SK-N-SH (cell line): Measurements from ENCODE around the gene PTPRF. TPM values are rescaled to one million over a fixed set of nuclear protein-coding genes. Genes with fewer than 3 reads are reported as not detected.
A peak's percentile ranks its signal among the peaks of the same experiment; 100 is the strongest.

ENCODE experiments used
- CTCF ChIA-PET: fragments of 300-600, 350-600 bp; formaldehyde crosslinking; extraction: SDS; loops from one replicate; lab custom pipeline; 2021; lab: Yijun Ruan, JAX
- POLR2A ChIA-PET: fragments of 350-600 bp; sonication (Branson Sonifier 250); formaldehyde crosslinking; extraction: SDS; loops from one replicate; lab custom pipeline; 2020; ENCODE audit warnings: antibody characterized with exemption, inconsistent platforms; lab: Yijun Ruan, JAX
- DNase-seq: peaks from one replicate; pipeline ENCODE4 v3.0.0; 2012
- H2AFZ ChIP-seq: fragments of 200-600 bp; sonication (generic); 2 replicates; pipeline ENCODE4 v1.8.1; 2016; ENCODE audit warnings: antibody characterized with exemption, mild to moderate bottlenecking, low read depth
- H3F3A ChIP-seq: fragments of 200-600 bp; sonication (generic); replicated peaks from 2 replicates; pipeline ENCODE3; 2016; ENCODE audit warnings: antibody characterized with exemption, mild to moderate bottlenecking; ENCODE audit not compliant: insufficient read depth
- H3K27ac ChIP-seq, 2 experiments: fragments of 200-500 bp in 1 of 2; fragments of 200-600 bp in 1 of 2; sonication (Bioruptor generic) in 1 of 2; sonication (generic), shearing (Covaris generic) in 1 of 2; 2 replicates each; pipeline versions ENCODE4 v1.5.1 to v1.6.1; 2014 to 2016; ENCODE audit warnings: low read depth in 2 of 2, inconsistent platforms in 1 of 2, low read length in 1 of 2, mild to moderate bottlenecking in 1 of 2, mixed read lengths in 1 of 2
- H3K27me3 ChIP-seq: fragments of 200-600 bp; sonication (generic), shearing (Covaris generic); 2 replicates; pipeline ENCODE4 v1.6.1; 2016; ENCODE audit warnings: mixed run types; ENCODE audit not compliant: insufficient read depth
- H3K36me3 ChIP-seq, 2 experiments: fragments of 200-500 bp in 1 of 2; fragments of 200-600 bp in 1 of 2; sonication (Bioruptor generic) in 1 of 2; sonication (generic) in 1 of 2; replicated peaks in 1 of 2; 2 replicates each; pipeline versions ENCODE3 to v1.5.1; 2014 to 2016; ENCODE audit warnings: low read length in 1 of 2, mild to moderate bottlenecking in 1 of 2; ENCODE audit not compliant: insufficient read depth in 2 of 2, control insufficient read depth in 1 of 2
- H3K4me1 ChIP-seq, 2 experiments: fragments of 200-500 bp in 1 of 2; fragments of 200-600 bp in 1 of 2; sonication (Bioruptor generic) in 1 of 2; sonication (generic), shearing (Covaris generic) in 1 of 2; 2 replicates each; pipeline versions ENCODE4 v1.5.1 to v1.6.1; 2014 to 2016; ENCODE audit warnings: low read depth in 1 of 2, low read length in 1 of 2, mixed run types in 1 of 2; ENCODE audit not compliant: insufficient read depth in 2 of 2, control insufficient read depth in 1 of 2
- H3K4me2 ChIP-seq: fragments of 200-600 bp; sonication (generic), shearing (Covaris generic); 2 replicates; pipeline ENCODE4 v1.6.1; 2017; ENCODE audit warnings: mixed run types
- H3K4me3 ChIP-seq, 2 experiments: fragments of 200-500 bp in 1 of 2; fragments of 200-600 bp in 1 of 2; sonication (Bioruptor generic) in 1 of 2; sonication (generic), shearing (Covaris generic) in 1 of 2; 2 replicates each; pipeline versions ENCODE4 v1.5.1 to v1.8.1; 2014 to 2016; ENCODE audit warnings: low read depth in 2 of 2, inconsistent platforms in 1 of 2, low read length in 1 of 2, mild to moderate bottlenecking in 1 of 2, mixed read lengths in 1 of 2, moderate library complexity in 1 of 2
- H3K79me2 ChIP-seq: fragments of 200-600 bp; sonication (generic); 2 replicates; pipeline ENCODE4 v1.8.1; 2017; ENCODE audit warnings: mild to moderate bottlenecking; ENCODE audit not compliant: insufficient read depth
- H3K9ac ChIP-seq: fragments of 200-600 bp; sonication (generic); 2 replicates; pipeline ENCODE4 v1.6.1; 2017; ENCODE audit warnings: mixed run types
- H3K9me2 ChIP-seq: fragments of 200-600 bp; sonication (generic); 2 replicates; pipeline ENCODE4 v1.6.1; 2017; ENCODE audit warnings: mixed run types
- H3K9me3 ChIP-seq: fragments of 200-600 bp; sonication (generic); 2 replicates; pipeline ENCODE4 v1.6.1; 2017; ENCODE audit warnings: mixed run types, mild to moderate bottlenecking, moderate library complexity
- H4K20me1 ChIP-seq: fragments of 200-600 bp; sonication (generic); 2 replicates; pipeline ENCODE4 v1.6.1; 2017; ENCODE audit warnings: mild to moderate bottlenecking, mixed run types; ENCODE audit not compliant: insufficient read depth
- ELF1 ChIP-seq: IDR thresholded peaks from 2 replicates; pipeline ENCODE4 v1.4.0; 2012
- EP300 ChIP-seq, 2 experiments: IDR thresholded peaks; 2 replicates each; pipeline versions ENCODE4 v1.4.0 to v1.6.1; 2012; ENCODE audit warnings: borderline replicate concordance in 1 of 2, low read depth in 1 of 2, low read length in 1 of 2
- FOSL2 ChIP-seq: IDR thresholded peaks from 2 replicates; pipeline ENCODE4 v1.4.0; 2012; ENCODE audit warnings: low read depth, mild to moderate bottlenecking, moderate library complexity, borderline replicate concordance
- FOXJ3 ChIP-seq: sonication (generic); formaldehyde crosslinking; IDR thresholded peaks from 2 replicates; pipeline ENCODE4 v1.5.1; 2020; ENCODE audit warnings: mild to moderate bottlenecking, missing genetic modification reagents
- FOXM1 ChIP-seq: IDR thresholded peaks from 2 replicates; pipeline ENCODE4 v1.4.0; 2012; ENCODE audit warnings: low read depth, mild to moderate bottlenecking
- JUND ChIP-seq: IDR thresholded peaks from 2 replicates; pipeline ENCODE4 v1.4.0; 2012
- MEF2A ChIP-seq: IDR thresholded peaks from 2 replicates; pipeline ENCODE4 v1.4.0; 2012; ENCODE audit warnings: low read depth, borderline replicate concordance
- MXI1 ChIP-seq: IDR thresholded peaks from 2 replicates; pipeline ENCODE4 v1.6.1; 2012; ENCODE audit warnings: mild to moderate bottlenecking, low read depth, low read length, improper control_type of control experiment
- NFIC ChIP-seq: IDR thresholded peaks from 2 replicates; pipeline ENCODE4 v1.4.0; 2012; ENCODE audit warnings: borderline replicate concordance
- NRF1 ChIP-seq: IDR thresholded peaks from 2 replicates; pipeline ENCODE4 v1.6.1; 2012; ENCODE audit warnings: low read depth, mild to moderate bottlenecking, low read length
- RCOR1 ChIP-seq: fragments of 150-350 bp; IDR thresholded peaks from 2 replicates; pipeline ENCODE4 v1.6.1; 2017; ENCODE audit warnings: antibody characterized with exemption, low read length
- RFX5 ChIP-seq: IDR thresholded peaks from 2 replicates; pipeline ENCODE4 v1.6.1; 2012; ENCODE audit warnings: mild to moderate bottlenecking, improper control_type of control experiment, low read length
- RXRA ChIP-seq: IDR thresholded peaks from 2 replicates; pipeline ENCODE4 v1.4.0; 2012; ENCODE audit warnings: low read depth, mild to moderate bottlenecking, borderline replicate concordance
- SIN3A ChIP-seq: IDR thresholded peaks from 2 replicates; pipeline ENCODE4 v1.6.1; 2012; ENCODE audit warnings: low read depth, mild to moderate bottlenecking, low read length, moderate library complexity, borderline replicate concordance
- TAF1 ChIP-seq: IDR thresholded peaks from 2 replicates; pipeline ENCODE4 v1.6.1; 2012; ENCODE audit warnings: low read depth, mild to moderate bottlenecking, low read length, moderate library complexity, borderline replicate concordance
- TCF12 ChIP-seq: IDR thresholded peaks from 2 replicates; pipeline ENCODE4 v1.4.0; 2012
- YY1 ChIP-seq: IDR thresholded peaks from 2 replicates; pipeline ENCODE4 v1.4.0; 2012; ENCODE audit warnings: low read depth, mild to moderate bottlenecking
- WGBS: methylation state at CpG from one replicate; pipeline ENCODE4 v1.1.6; 2017; ENCODE audit warnings: low lambda C conversion rate; 5-methylcytosine and 5-hydroxymethylcytosine counted together
- polyA plus RNA-seq, 3 experiments: library from polyadenylated mRNA; depleted of rRNA; stranded (reverse); fragments of >200 nt; gene quantifications; 2 replicates each; pipeline ENCODE4 v1.2.3, GENCODE V29; 2012
- TF ChIP-seq, protein P1 (sequence below): IDR thresholded peaks from 2 replicates; pipeline ENCODE4 v1.4.0; 2012; ENCODE audit warnings: low read depth
- TF ChIP-seq, protein P2 (sequence below): IDR thresholded peaks from 2 replicates; pipeline ENCODE4 v1.4.0; 2012; ENCODE audit warnings: low read depth, borderline replicate concordance

The PTPRF gene
- polyA plus RNA-seq, 1 of the 3 experiments (the other 2 are of a cell fraction) = 72.7 TPM

DNA sequence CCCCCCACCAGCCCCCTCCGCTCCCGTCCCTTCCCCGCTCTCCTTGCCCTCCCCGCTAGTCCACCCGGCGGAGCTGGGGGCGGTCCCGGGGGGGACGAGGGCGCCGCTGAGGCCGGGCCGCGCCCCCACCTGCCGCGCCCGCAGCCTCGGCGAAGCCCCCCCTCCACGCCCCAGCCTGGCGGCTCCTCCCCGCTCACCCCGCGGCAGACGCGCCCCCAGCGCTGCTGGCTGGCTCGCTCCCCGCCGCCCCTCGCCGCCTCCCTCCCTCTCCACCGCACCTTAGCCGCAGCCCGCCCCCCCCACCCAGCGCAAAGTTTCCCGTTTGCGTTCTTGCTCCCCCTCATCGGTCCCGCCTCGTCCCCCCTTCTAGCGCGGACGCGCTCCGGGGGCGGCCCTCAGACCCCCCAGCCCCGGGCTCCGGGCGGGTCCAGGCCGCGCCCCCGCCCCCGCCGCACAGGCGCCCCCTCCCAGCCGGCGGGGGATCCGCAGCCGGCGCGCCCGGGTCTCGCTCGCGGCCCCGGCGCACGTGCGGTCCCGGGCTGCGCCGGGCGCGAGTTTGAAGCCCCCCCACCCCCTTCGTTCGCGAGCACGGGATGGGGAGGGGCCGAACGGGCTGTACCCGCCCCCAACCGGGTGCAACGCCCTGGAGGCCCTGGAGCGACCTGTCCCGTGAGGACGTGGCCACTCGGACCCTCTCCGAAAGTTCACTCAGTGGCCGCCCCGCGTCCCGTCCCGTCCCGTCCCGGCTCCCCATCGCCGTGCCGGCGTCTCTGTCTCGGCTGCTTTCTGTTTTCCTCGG lies 623 bp downstream of the PTPRF start:
- peaks cover 11% of the 10 kb centered on the region; the same call in 1 of the 2 replicates for H4K20me1 ChIP-seq
- H3K9me3 ChIP-seq = no peaks in the 10 kb centered on the region
- H3K4me3 ChIP-seq = peak overlapping the region; percentile 61 to 78
- no peaks in the 10 kb centered on the region for H3K27me3 ChIP-seq
- DNase-seq = peak; percentile 89
- POLR2A ChIA-PET = interaction anchor here (0.6 to 1.1 kb wide), 3 partner anchors 119 to 490 kb away, joined by 3 to 4 read pairs (median 4); partner anchors contain the start of genes KDM4A and ST3GAL3
- peak overlapping the region; percentile 71 for H3K9ac ChIP-seq
- H3F3A ChIP-seq = no peaks in the 10 kb centered on the region
- H3K36me3 ChIP-seq = no peaks in the 10 kb centered on the region
- WGBS = 2% methylated on average over 13 of the region's 102 CpGs
- peaks cover 4 to 24% of the 10 kb centered on the region in 2 experiments; a peak in 3 of 4 replicates for H3K4me1 ChIP-seq
- TF ChIP-seq, protein P1, sequence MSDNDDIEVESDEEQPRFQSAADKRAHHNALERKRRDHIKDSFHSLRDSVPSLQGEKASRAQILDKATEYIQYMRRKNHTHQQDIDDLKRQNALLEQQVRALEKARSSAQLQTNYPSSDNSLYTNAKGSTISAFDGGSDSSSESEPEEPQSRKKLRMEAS = no peak
- TF ChIP-seq, protein P2, sequence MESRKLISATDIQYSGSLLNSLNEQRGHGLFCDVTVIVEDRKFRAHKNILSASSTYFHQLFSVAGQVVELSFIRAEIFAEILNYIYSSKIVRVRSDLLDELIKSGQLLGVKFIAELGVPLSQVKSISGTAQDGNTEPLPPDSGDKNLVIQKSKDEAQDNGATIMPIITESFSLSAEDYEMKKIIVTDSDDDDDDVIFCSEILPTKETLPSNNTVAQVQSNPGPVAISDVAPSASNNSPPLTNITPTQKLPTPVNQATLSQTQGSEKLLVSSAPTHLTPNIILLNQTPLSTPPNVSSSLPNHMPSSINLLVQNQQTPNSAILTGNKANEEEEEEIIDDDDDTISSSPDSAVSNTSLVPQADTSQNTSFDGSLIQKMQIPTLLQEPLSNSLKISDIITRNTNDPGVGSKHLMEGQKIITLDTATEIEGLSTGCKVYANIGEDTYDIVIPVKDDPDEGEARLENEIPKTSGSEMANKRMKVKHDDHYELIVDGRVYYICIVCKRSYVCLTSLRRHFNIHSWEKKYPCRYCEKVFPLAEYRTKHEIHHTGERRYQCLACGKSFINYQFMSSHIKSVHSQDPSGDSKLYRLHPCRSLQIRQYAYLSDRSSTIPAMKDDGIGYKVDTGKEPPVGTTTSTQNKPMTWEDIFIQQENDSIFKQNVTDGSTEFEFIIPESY = no peak
- TF ChIP-seq FOXM1 = no peak
- peak; percentile 72; the same call in 1 of the 2 replicates for TF ChIP-seq MXI1
- H3K9me2 ChIP-seq = no peaks in the 10 kb centered on the region
- peaks cover 47% of the 10 kb centered on the region; the same call in 1 of the 2 replicates for H3K79me2 ChIP-seq
- CTCF ChIA-PET = interaction anchor here (1.0 to 2.5 kb wide), 6 partner anchors 11 to 401 kb away, joined by 3 to 16 read pairs (median 4); partner anchors contain the start of gene KDM4A
- peak overlapping the region; percentile 33; the same call in 1 of the 2 replicates for H2AFZ ChIP-seq
- H3K4me2 ChIP-seq = peak overlapping the region; percentile 83
- H3K27ac ChIP-seq = peak overlapping the region in 1 of 2 experiments; percentile 45; a peak in 1 of 4 replicates

DNA sequence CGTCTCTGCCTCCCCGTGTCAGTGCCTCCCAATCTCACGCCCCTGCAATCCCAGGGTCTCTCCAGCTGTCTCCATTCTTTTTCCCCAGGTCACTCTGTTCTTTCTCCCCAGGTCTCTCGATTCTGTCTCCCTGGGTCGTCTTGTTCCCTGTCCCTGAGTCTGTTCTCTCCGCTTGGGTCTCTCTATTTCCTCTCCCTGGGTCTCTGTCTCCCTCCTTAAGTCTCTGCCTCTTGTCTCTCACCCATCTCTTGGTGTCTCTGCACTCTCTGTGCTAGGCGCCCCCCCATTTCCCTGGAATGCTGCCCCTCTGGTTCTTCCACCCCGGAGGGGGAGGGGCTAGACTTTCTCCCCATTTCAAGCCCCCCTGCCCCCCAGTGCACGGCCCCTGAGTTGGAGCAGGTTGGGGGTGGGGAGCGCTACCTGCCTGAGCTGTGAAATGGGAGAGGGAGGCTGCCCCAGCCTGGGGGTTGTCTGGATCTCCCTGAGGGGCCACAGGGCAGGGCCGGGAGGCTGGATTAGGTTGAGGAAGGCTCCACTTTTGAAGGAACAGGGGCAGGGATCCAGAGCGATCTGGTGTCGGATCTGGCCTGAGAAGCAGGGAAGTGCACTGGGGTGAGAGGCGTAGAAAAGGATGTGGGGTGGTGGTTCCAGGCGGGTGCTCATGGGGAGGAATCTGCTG lies 1.4 kb downstream of the PTPRF start:
- Histone ChIP-seq H3K27me3 (no peaks in the 10 kb centered on the region), H2AFZ (peak overlapping the region; percentile 33; the same call in 1 of the 2 replicates), H4K20me1 (peaks cover 16% of the 10 kb centered on the region; the same call in 1 of the 2 replicates), H3K36me3 (no peaks in the 10 kb centered on the region), H3K9me3 (no peaks in the 10 kb centered on the region), H3K27ac (no peak overlapping the region), H3F3A (no peaks in the 10 kb centered on the region), H3K4me2 (peak overlapping the region; percentile 83), H3K9me2 (no peaks in the 10 kb centered on the region), H3K4me3 (peak overlapping the region; percentile 61 to 78), H3K9ac (peak overlapping the region; percentile 71), H3K79me2 (peaks cover 55% of the 10 kb centered on the region; the same call in 1 of the 2 replicates), H3K4me1 (peaks cover 4 to 18% of the 10 kb centered on the region in 2 experiments; a peak in 3 of 4 replicates)
- DNase-seq = peak; percentile 55
- CTCF ChIA-PET = interaction anchor here (0.6 to 1.5 kb wide), 5 partner anchors 10 to 403 kb away, joined by 3 to 8 read pairs (median 4); no protein-coding TSS in a partner anchor
- TF ChIP-seq YY1 (no peak), RFX5 (no peak), MEF2A (no peak), TCF12 (no peak), FOSL2 (no peak), FOXM1 (no peak), FOXJ3 (CRISPR knock-in tag) (no peak), NFIC (no peak), TAF1 (no peak), EP300 (IDR thresholded peaks at IDR 0.05; ENCODE audit: borderline replicate concordance in 1 of 2, low read depth in 1 of 2, low read length in 1 of 2) (no peak), RCOR1 (no peak), ELF1 (no peak), JUND (no peak), RXRA (no peak), NRF1 (no peak), SIN3A (no peak)
- TF ChIP-seq, protein P2 = no peak
- WGBS = 54% methylated on average over 15 of the region's 15 CpGs
- POLR2A ChIA-PET = no interaction called here
